CD4-positive, alpha-beta T cell treated with Interleukin-17A for 1 hour (primary cell): ENCODE results near the gene FOXO3.
A peak's percentile ranks its signal among the peaks of the same experiment; 100 is the strongest.
"Not testable (repeated sequence)": the region's sequence is repeated elsewhere in the genome, so short reads cannot be mapped to it uniquely, and the experiment has no call there.

Experiments
- DNase-seq: peaks from one replicate; pipeline ENCODE4 v3.0.0-alpha.2; 2020

FOXO3 gene

DNA sequence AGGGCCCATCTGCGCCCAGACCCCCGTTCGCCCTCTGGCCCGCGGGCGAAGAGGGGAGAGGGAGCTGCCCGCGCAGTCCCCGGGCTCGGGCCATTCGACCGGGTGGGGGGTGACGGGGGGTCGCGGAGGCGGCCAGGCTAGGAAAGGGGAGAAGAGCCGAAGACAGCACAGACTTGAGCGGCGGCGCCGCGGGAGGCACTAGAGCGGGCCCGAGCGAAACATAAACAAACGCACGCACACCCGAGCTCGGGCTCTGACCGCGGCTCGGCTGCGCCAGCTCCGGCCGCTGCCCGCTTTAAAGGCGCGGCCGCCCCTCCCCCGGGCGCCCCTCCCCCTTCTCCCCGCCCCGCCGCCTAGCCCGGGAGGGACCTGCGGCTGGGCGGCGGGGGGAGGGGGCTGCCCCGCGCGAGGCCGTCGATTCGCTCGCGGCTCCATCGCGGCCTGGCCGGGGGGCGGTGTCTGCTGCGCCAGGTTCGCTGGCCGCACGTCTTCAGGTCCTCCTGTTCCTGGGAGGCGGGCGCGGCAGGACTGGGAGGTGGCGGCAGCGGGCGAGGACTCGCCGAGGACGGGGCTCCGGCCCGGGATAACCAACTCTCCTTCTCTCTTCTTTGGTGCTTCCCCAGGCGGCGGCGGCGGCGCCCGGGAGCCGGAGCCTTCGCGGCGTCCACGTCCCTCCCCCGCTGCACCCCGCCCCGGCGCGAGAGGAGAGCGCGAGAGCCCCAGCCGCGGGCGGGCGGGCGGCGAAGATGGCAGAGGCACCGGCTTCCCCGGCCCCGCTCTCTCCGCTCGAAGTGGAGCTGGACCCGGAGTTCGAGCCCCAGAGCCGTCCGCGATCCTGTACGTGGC is at the start of gene FOXO3:
Gene FOXO3 (plus strand): TSS at position 455 of the 846 bp plus-strand sequence. CDS start 292 bp downstream, at position 747.
- DNase-seq, result peak; percentile 80

DNA sequence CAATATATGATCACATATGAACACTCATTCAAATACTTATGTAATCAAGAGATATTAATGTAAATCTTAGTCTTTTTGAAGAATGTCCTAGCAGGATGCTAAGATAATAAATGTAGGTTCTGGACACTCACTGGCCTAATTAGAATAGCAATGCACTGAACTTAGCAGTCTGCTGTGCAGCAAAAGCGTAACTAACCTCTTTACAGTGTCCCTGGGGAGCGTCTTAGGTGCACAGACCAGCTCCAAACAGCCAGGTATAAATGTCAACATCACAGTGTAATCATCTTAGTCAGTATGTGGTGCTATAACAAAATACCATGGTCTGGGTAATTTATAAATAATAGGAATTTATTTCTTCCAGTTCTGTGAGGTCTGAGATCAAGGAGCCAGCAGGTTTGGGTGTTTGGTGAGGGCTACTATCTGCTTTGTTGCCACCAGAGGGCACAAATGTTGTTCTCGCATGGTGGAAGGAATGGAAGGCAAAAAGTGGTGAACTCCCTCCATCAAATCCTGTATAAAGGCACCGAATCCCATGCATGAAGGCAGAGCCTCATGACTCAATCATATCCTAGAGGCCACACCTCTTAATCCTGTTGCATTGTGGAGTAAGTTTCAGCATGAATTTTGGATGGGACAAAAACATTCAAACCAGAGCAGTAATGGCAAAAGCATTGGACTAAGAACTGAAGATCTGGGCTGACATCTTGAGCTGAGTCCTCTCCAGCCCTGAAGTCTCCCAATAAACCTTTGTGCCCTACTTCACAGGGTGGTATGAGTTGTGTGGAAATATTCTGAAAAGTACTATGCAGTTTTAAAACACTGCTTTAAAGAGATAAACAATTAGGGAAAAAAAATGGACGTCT is 41.8 kb upstream of the FOXO3 start:
- peak; percentile 4 for DNase-seq

DNA sequence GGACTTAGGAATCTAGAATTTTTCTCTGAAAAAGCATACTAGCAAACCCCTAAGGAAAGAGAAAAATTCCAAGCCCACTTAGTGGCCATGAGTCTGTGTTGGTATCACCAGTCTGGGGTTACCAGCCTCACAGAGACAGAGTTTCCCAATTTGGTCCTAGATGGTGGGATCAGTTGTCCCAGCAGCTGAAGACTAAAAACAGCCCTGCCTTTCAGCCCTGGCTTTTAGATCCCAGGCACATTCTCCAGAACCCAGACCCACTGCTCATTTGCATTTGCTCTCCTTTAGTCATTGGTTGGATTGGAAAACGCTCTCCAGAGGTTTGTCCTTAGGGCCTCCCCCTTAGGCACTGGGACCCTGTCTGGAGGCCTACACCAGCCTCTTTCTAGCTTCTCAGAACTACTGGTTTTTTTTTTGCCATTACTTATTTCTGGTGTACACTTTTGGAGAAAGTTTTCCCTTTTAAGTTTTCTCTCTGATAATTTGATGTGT is 39.1 kb upstream of the FOXO3 start:
- no peak for DNase-seq

DNA sequence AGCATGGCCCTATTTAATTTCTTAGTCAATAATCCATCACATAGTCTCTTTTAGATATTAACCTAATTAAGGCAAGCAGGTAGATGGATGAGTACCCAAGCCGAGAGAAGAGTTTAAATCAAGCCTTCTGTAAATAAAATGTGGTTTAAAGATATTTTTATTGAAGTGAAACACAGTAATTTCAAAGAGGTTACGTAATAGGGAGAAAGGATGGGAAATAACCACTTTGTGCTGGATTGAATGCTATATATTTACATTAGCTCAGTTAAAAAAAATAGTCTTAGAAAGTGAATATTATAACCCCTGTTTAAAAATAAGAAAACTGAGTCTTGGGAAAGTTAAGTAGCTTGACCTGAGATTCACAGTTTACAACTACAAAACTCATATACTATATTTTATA is 37.0 kb upstream of the FOXO3 start:
- DNase-seq, result no peak

DNA sequence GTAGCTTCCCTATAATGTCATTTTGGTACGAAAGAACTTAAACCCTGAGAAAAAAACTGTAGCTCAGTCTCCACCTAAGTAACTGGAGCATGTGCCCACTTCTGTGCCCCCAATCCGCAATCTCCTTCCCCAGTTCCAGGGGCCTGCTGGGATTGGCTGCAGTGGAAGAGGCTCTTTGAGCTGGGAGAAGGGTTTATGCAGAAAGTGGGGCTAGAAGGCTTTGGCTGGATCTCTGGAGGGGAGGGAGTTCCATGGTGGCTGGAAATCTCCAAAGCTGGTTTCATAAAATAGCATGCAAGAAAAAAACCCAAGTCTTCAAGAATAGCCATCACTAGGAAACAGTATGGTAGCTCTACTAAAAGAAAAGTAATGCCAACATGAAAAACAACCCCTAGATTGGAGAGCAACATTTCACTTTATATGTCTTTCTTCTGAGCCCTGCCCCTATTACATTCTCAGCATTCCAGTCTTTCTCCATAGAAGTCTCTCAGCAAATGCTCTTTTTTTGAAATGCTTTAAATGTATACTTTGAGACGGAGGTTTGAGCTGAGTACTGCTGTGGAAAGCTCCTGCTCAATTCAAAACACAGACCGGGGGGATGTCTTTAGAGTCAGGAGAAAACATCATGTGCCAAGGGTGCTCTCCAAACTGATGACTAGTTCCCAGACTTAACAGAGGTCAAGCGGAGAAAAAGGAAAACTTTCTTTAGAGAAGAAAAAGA is 36.0 kb upstream of the FOXO3 start:
- no peak for DNase-seq

DNA sequence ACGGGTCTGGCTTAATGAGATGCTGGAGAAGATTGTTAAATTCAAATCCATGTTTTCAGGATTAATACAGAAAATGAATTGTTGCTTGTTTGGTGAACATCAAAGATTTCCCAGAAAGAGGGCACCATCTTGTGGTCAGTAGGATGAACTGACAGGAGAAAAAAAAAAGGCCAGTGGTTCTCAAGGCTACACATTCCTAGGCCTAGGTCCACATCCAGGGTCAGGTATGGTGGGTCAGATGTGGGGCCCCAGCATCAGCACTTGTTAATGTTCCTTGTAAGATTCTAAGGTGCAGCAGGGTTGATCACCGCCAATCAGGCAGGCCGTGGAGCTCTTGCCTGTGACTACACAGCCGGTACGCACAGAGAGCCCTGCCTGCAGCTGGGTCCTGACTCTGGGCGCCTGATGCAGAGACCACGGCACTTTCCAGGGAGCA is 34.0 kb upstream of the FOXO3 start:
- peak; percentile 18 for DNase-seq

DNA sequence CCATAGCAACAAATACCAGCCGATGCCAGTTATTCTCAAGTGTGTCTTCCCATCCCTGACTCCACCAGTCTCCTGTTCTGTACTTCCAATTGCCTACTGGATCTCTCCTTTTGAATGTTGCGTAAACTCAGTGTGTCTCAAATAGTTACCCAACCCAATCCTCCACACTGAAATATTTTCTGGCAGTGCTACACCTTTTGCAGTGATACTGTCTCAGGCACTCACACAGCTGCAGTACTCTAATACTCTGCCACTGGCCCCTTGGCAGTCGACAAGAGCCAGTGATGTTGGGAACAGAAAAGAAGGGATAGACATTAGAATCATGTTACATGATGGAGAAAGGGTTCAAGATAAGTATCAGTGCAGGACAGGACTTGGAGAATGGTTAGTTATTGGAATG is 31.8 kb upstream of the FOXO3 start:
- no peak for DNase-seq

DNA sequence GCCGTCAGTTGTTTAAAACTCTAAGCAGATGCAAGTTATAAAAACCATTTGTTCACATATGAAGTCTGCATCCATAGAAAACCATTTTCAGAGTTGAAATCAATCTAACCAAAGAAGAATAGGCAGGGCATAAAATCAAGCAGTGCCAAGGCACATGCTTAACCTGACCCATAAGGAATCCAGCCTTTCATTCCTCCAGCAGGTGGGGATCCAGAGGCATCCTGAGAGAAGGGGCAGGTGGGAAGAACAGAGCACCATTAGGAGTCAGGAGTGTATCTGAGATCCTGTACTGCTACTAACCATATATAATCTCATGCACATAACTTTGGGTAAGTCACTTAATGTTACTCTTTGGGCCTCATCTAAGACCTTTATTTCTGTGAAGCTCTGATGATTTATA is 29.4 kb upstream of the FOXO3 start:
- no peak for DNase-seq

DNA sequence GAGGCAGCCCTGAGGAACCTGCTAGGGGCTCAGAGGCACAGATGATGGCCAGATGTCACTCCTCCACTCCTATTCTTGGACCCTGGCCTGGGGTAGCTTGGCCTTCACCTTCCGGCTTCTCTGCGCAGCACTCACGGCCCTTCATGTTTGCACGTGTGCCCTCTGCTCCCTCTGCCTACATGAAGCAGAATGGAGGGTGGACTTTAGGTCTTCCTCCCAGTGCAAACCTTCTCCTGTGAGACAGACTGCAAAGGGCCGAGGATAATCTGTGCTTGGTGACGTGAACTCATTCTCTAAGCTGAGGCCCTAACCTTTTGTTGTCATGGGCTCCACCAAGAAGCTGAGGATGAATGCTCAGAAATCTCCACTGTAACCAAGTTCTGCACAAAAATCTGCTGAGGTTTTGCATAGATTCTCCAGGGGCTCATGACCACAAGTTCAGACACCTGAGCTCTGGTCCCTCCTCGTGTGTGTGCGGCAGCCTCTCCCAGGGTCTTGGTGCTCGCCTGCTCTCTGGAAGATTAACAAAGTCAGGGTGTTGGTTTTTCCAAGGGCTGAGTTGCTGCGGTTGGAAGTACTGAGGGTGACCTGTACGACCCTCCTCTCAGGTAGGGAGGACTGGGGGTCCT is 25.5 kb upstream of the FOXO3 start:
- no peak for DNase-seq

DNA sequence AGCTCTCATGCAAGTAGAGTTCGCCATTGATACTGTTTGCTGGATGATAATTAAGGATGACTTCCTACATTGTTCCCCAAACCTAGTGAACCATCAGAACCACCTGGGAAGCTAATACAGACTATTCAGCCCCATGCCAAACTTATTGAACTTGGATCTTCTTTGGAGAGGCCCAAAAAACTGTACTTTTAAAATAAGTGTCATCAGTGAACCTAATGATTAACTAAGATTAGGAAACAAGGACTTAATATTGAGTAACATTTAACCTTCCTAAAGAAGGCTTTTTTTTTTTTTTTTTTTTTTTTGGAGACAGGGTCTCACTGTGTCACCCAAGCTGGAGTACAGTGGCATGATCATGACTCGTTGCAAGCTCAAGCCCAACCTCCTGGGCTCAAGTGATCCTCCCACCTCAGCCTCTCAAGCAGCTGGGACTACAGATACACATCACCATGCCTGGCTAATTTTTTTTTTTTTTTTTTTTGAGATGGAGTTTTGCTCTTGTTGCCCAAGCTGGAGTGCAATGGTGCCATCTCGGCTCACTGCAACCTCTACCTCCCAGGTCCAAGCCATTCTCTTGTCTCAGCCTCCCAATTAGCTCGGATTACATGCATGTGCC is 24.7 kb upstream of the FOXO3 start:
- not testable (repeated sequence) for DNase-seq

DNA sequence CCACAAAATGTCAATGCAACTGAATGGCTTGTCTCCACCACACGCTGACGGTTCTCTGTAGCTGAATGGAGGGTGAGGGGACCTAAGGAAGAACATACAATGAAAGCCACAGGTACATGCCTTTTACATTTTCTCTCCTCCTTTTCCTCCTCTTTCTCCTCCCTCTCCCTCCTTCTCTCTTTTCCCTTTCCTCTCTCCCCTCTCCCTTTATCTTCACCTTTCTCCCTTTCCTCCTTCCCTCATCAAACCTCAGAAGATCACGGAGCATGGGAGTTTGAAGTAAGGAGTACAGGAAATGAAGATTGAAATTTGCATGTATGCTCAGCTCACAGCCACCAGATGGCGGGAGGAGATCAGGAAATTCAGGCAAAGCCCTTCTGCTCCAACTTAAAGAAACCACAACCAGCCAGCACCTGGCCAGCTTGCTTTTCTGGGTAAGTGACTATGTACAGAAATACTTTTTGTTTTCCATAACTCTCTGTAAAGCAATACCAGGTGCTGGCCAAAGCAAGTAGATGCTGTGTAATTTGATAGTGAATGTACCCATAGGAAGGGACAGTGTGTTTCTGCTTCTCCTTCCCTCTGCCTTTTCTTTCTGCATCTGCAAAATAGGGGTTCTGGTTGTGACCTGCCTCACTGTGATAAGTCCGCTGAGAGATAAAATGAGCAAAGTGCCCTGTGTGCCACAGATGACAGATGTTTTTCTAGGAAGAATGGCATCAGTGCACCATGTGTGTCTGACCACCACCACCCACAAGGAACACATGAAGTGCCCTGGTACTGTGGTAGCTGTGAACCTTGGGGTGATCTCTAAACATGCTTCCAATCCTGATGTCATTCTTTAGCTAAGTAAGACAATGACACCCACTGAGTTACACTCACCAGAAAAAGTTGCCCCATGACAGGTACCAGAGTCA is 18.6 kb upstream of the FOXO3 start:
- peak; percentile 80 for DNase-seq

DNA sequence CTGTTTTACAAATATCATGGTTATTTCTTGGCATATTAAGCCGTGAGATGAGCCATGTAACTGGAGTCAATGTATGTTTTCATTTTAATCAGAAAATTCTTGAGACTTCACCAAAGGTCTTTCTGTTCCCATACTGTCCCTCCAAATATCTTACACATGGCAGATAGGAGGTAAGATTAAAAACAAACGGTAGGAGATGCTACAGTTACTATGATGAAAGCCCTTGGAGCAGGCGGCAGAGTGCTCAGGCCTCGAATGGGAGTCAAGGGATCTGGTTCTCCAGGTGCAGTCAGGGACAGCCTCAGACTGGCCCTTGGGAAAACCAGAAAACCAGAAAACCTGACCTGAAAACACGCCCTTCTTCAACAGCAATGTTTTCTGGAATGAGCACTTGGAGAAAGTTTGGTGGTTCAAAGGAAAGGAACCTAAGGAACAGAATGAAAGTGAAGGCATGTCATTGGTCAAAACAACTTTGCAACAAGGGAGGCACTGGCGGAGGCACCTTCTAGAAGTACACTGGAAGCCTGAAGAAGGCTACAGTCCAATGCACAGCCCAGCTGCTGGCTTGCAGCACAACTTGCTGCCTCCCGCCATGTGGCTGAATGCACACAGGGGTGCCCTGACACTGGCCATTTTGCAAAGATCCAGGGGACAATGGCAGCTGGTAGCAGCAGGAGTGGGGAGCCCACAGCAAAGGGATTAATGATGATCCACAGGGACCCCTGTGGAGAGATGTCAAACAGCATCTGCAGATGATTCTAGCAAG is 17.4 kb upstream of the FOXO3 start:
- DNase-seq, result no peak

DNA sequence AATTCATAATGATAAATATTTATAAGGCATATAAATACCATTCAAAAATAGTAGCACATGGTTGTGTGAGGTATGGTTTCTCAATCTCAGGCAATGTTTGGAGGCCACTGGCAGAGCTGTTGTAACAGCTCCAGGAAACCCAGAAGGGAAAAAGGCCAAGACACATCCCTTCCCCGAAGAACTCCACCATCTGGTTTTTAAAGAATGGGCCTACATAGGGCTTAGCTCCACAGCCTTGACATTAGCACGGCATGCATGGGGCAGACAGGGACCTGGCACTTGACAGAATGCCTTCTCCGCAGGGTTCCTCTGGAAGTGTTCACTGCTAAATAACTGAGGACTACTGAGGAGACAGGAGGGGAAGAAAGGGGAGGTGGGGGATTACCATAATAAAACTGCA is 16.1 kb upstream of the FOXO3 start:
- no peak for DNase-seq

DNA sequence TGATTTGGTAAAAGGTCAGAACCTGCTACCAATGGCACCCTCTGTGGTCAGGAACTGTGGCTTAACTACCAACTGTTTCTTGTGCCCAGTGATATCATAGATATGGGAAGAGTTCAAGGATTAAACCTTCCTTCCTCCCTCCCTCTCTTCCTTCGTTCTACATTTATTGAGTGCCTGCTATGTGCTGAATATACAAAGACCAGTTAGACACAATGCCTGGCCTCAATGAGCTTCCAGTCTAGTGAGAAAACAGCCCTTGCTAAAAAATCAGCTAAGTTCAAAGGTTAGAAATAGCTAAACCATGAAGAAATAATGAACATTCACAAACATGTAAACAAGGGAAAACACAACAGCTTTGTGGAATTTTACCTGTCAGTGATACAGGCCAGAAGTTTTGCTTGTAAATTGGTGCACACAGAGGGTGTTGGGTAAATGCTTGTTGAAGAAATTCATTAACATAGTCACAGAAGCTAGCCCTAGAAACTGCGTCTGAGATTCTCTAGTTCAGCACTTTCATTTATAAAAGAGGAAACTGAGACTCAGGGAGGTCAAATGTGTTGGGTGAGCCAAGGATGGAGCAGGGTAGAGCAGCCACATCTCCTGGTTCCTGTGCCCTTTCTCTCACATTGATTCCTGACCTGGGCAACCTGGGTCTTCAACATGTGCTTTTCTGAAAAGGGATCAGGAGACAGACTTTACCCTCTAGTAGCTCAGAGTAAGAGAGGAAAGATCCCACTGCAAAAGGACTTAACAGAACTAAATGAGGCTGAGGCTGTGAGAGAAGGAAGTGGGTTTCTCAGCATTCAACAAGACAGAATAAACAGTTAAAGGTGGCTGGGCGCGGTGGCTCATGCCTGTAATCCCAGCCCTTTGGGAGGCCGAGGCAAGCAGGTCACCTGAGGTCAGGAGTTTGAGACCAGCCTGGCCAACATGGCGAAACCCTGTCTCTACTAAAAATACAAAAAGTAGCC is 14.4 kb upstream of the FOXO3 start:
- peak; percentile 24 for DNase-seq

DNA sequence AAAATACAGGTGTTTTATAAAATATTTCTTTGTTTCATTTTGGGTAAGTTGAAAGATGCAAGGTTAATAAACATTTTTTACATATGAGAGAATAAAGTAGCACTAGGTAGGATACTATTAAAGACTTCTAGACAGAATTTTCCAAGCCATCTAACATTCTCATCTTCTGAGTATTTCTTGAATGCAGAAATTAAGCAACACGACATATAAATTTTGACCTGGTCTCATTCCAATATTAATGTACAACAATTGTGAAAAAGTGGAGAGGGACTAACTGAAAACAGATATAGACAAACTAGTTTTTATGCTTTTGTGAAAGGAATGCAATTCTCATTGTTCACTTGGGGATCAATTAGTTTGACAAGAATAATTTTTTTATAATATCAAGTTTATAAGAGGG is 11.5 kb upstream of the FOXO3 start:
- DNase-seq, result no peak

DNA sequence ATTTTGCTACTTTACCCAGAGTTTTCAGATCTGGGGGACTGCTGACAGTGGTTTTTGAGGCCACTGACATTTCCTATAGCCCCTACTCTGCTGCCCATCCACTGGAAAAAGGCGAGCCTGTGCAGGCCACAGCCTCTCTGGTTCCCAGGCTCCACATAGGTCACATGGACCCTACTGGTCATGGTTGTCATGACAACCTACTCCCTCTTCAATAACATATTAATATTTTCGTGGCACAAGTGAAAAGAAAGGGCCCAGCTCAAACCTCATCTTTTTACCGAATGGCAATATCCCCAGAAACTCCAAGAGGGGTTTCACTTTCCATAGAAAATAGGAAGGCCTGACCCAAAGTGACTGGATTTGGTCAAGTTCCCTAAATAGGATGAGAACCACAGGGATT is 11.0 kb upstream of the FOXO3 start:
- no peak for DNase-seq

DNA sequence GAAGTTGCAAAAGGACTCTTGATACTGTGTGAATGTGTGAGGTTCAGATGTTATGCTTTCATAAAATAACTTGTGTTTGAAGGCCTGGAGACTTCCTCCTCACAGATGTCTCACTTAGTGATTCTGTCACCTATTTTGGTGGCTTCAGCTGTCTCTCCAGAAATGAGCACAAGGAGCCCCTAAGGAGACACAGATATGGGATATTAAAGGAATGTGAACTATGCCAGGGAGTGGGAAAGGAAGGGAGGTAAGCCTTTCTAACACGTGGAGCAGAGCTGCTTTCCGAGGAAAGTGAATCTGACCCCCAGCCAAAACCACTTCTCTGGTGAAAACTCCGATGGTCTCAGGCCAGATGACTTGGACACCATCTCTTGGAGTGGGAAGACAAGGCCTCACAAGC is 10.5 kb upstream of the FOXO3 start:
- no peak for DNase-seq

DNA sequence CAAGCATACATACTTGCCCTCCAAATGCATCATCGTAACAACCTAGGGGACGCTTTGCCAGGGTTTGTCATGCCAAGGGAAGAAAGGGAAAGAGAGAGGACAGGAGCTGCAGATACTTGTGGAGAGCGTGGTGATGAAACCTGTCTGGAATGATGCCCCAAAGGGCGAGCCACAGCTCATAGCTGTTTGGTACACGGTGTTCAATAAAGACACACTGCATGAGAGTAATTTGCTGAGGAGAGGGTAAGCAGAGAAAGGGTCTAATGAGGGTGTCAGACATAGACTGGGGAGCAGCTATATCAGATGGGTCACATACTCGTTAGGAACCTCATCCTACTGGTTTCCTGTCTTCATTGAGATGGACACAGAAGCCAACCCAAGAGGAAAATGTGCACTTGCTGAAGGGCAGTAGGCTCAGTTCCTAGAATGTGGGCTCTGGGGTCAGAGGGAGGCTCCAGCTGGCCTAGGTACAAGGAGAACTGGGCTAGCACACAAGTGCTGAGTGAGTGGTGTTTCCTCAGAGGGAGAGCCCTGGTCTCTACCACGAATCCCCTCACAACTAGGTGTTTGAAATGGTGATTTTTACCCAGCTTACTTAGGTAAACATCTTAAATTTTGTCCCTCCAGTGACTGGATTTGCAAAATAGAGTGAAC is 5.2 kb upstream of the FOXO3 start:
- DNase-seq, result no peak
